GM10266 (cell line): ENCODE measurements around the gene BANK1.

Source experiments
- DNase-seq: peaks from one replicate; pipeline ENCODE4 v3.0.0; 2012; ENCODE audit errors: extremely low spot score
- CTCF ChIP-seq: IDR thresholded peaks from 2 replicates; pipeline ENCODE4 v1.5.1; 2012; ENCODE audit warnings: mild to moderate bottlenecking, low read depth; ENCODE audit not compliant: control insufficient read depth, insufficient read depth; ENCODE audit errors: missing control alignments

Gene BANK1

GRCh38 chr4:102104278-102104677 is 313.7 kb downstream of the BANK1 start:
- DNase-seq = no peak
- TF ChIP-seq CTCF = no peak

GRCh38 chr4:102105983-102106382 is 315.5 kb downstream of the BANK1 start:
- DNase-seq = no peak
- TF ChIP-seq CTCF = no peak

- no peak for TF ChIP-seq CTCF
Measured at GRCh38 chr4:102114118-102114630, 323.6 kb downstream of the BANK1 start.

GRCh38 chr4:102116121-102116520 is 325.6 kb downstream of the BANK1 start:
- no peak for DNase-seq
- no peak for TF ChIP-seq CTCF

More at GRCh38 chr4:102114118-102114630, 323.6 kb downstream of the BANK1 start:
- no peak for DNase-seq

- DNase-seq = no peak
- no peak for TF ChIP-seq CTCF
Measured at GRCh38 chr4:102120846-102121245, 330.3 kb downstream of the BANK1 start.
